Inferior parietal cortex (tissue), 1 donor: Measurements from ENCODE around the gene FBXW8.

Experiments used
- DNase-seq: peaks from one replicate; pipeline ENCODE4 v3.0.0-alpha.2; 2016; ENCODE audit errors: extremely low spot score

Gene FBXW8, protein sequence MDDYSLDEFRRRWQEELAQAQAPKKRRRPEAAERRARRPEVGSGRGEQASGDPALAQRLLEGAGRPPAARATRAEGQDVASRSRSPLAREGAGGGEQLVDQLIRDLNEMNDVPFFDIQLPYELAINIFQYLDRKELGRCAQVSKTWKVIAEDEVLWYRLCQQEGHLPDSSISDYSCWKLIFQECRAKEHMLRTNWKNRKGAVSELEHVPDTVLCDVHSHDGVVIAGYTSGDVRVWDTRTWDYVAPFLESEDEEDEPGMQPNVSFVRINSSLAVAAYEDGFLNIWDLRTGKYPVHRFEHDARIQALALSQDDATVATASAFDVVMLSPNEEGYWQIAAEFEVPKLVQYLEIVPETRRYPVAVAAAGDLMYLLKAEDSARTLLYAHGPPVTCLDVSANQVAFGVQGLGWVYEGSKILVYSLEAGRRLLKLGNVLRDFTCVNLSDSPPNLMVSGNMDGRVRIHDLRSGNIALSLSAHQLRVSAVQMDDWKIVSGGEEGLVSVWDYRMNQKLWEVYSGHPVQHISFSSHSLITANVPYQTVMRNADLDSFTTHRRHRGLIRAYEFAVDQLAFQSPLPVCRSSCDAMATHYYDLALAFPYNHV

DNA sequence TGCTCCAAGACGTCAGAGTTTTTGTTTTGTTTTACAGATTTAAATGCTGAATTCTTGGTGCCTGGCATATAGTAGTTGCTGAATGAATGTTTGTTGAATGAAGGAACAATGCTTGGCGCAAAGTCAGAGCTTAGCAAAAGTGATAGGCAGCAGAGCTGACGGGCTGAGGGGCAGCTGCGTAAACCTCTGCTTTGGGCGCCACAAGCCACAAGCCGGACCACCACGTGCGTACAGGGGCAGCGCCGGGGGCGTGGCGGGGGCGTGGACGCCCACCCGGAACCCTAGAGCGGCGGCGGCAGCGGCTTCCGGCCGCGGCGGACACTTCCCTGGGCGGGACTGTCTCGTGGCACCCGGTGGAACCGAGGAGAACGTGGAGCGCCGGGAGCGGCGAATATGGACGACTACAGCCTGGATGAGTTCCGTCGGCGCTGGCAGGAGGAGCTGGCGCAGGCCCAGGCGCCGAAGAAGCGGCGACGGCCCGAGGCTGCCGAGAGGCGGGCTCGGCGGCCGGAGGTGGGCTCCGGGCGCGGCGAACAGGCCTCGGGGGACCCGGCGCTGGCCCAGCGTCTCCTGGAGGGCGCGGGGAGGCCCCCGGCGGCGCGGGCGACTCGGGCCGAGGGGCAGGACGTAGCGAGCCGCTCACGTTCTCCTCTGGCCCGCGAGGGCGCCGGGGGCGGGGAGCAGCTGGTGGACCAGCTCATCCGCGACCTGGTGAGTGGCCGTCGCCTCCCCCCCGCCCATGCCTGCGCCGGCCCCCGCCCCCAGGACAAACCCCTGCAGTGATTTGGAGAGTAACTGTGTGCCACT, at the start of gene FBXW8:
Gene FBXW8 (plus strand): TSS at position 306 of the 807 bp plus-strand sequence. CDS start 88 bp downstream, at position 394.
- peak; percentile 39 for DNase-seq

DNA sequence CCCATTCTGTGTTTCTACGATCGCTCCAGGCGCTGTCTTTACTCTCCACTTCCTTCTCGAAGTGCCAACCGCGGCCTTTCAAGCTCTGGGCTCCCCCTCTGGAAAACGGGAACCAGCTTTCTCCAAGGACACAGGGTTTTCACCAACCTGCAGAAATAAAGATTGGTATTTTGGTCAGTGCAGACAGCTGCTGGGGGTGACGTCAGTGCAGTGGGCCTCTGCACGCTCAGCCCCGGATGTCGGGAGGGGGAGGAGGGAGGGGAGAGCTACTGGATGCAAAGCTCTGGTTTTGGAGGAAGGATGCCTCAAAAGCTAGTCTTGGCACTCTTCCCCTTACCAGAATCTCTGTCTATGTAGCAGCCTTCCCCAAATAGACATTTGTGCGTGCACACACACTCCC, 49.4 kb upstream of the FBXW8 start:
- DNase-seq = peak; percentile 67

DNA sequence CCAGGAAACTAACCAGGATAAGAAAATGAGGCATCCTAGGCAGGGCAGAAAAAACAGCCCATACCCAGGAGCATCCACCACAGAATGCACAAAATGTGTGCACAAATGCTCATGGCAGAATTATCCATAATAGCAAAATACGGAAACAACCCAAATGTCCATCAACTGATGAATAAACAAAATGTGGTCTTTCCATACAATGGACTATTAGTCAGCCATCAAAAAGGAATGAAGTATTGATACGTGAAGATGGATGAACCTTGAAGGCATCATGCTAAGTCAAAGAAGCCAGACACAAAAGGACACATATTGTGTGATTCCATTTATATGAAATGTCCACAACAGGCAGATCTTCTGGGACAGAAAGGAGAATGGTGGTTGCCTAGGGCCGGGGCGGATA, 48.6 kb upstream of the FBXW8 start:
- no peak for DNase-seq

DNA sequence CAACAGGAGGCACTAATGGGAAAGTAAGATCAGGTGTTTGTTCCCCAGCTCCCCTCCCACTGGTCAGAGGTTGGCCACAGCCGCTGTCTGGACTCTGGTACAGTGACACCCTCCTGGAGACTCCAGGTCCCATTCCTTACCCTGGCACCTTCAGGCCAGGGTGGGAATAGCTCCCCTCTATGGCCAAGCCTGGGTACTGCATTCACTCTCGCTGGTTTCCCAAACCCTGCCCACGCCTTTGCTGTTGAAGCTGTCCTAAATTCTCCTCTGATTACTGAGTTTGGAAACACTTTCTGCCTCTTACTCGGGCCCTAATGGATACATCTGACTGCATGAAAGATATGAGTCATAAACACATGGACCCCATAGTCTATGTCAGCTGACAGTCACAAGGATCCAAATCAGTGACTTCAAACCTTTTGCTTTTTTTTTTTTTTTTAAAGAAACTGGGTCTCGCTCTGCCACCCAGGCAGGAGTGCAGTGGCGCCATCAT, 47.4 kb upstream of the FBXW8 start:
- DNase-seq = no peak

DNA sequence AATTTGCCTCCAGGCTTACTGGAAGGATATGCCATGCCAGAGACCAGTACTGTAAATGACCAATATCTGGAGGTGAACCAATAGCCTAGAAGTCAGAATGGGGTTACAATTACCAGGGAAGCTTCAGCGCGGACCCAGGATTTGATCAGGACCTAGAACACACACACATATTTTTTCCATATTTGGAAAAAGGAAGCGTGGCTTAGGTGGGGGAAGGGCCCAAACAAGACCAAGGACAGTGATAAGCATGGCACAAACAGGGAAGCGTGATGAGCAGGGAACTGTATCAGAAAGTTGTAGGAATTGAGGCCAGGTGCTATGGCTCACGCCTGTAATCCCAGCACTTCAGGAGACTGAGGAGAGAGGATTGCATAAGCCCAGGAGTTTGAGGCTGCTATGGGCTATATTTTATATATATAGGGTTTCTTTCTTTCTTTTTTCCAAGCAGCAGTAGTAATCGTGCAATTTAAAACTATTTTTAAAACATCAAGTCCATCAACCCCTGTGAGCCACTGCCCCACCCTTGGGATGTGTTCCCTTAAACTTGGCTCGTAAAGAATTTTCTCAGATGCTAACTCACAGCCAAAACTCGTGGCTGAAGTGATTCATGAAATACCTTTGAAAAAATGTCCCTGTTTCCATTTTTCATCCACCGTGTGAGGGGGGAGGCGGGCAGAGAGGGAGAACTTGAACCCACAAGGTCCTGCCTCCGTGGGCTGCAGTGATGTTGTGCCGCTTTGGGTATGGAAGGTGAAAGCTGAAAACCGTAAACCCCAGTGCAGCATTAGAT, 46.2 kb upstream of the FBXW8 start:
- no peak for DNase-seq

DNA sequence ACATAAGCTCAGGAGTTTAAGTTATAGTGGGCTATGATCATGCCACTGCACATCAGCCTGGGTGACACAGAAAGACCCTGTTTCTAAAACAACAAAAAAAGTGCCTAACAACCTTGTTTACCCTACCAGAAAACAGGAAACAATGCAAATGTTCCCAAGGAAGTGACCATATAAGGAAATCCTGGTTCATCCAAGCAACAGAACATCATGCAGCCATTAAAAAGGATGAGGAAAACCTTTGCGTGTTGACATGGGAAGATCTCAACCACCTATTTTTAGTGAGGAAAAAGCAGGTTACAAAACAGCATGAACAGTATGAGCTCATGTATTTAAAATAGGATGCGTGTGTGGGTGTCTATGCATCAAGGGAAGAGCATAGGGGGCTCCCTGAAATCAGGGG, 43.2 kb upstream of the FBXW8 start:
- no peak for DNase-seq

DNA sequence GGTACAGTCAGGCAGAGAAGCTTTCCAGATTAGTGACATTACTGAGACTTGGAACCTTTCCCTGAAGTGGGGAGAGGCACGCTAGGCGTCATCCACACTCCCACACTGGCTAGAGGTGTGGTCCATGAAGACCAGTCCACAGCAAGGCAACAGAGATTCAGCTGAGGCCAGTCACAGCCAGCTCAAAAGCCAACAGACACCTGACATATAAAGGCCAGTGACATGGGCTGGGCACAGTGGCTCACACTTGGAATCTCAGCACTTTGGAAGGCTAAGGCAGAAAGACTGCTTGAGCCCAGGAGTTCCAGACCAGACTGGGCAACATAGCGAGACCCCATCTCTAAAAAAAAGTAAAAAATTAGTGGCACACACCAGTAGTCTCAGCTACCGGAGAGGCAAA, 40.4 kb upstream of the FBXW8 start:
- DNase-seq = no peak

DNA sequence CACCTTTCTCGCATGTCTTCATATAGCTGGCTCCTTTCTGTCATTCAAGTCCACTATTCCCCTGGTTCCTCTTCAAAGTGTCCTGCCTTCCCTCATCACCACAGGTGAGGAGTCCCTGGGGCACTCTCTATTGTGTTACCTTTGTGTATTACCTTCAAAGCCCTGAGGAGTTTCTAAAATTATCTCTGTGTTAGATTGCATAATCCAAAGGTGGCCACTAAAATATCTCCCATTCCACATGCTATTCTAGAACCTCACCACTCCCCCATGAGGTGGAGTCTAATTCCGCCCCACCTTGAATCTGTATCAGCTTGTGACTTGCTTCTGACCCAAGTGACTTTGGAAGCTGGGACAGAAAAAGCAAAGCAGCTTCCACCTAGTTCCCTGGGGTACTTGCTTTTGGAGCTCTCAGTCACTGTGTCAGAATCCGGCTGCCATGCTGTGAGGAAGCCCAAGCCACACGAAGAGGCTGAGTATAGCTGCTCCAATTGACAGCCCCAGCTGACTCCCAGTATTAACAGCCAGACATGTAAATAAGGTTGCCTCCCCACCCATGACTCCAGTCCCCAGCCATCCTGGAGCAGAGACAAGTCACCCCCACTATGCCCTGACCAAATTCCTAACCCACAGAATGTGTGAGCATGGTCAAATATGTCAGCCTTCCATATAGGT, 36.3 kb upstream of the FBXW8 start:
- no peak for DNase-seq

DNA sequence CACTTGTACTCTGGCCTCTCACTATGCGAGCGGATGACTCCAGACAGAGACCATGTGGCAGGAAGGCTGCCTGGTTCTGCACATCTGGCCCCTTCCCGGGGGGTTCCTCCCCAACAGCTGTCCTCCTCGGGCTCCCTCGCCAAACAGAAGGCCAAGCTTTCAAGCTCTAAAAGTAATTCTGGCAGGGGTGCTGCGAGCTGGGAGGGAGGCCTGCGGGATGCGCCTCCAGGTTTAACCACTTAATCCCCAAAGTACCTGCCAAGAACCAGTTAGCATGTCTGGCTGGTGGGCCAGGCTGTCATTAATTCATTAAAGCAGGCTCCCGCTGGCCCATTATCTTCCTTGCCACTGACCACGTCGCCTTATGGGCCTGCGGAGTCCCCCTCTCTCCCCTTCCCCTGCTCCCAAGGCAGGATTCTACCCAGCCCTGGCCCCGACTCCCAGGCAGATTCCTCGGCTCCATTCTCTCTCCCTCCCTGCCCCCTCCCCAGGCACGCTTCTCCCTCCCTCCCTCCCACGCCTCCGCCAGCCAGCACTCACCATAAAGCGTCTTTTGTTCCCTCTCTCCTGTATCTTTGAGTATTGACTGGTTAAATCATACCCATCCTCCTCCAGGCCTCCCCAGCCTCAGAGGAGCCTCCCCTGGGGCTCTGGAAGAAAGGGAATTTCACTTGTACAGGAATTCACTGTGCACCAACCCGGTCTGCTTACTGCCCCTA, 34.4 kb upstream of the FBXW8 start:
- no peak for DNase-seq

DNA sequence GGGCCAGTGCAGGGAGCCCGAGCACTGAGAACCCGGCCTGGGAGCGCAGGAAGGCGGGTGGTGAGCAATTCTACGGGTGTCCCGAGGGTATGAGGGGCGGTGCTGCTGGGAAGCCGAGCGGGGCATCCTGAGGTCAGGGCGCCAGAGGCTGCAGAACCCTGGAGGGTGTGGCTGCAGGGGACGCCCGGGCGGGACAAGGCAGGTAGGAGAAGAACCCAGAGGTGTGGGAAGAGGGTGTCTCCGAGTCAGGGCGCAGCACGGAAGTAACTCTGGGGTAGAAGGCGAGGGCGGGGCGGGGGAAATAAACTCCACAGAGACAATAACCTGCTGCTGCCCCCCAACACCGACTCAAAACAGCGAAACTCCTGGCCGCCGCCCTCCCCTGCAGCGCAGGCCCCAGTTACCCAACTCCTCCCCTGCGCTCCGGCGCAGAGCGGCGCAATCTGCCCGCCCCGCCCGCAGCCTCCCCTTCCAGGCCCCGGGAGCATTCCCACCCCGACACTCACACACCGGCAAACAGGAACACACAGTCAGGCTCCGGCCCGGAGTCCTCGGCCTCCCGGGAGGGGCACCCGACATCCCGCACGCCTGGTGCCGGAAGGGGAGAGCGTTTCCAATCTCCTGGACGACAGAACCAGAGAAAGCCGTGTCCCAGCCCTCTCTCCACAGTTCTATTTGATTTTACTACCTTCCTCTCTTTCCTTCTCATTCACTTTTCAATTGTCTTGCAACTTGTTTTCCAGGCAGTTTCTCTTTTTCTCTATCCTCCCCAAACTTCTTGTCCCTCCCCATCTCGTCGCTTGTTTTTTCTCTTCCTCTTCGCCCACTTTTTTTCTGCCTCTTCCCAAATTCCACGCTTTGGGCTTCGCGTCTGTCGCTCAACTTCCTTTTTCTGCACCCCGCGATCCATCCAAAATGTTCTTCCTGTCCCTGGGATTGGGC, 31.9 kb upstream of the FBXW8 start:
- no peak for DNase-seq

DNA sequence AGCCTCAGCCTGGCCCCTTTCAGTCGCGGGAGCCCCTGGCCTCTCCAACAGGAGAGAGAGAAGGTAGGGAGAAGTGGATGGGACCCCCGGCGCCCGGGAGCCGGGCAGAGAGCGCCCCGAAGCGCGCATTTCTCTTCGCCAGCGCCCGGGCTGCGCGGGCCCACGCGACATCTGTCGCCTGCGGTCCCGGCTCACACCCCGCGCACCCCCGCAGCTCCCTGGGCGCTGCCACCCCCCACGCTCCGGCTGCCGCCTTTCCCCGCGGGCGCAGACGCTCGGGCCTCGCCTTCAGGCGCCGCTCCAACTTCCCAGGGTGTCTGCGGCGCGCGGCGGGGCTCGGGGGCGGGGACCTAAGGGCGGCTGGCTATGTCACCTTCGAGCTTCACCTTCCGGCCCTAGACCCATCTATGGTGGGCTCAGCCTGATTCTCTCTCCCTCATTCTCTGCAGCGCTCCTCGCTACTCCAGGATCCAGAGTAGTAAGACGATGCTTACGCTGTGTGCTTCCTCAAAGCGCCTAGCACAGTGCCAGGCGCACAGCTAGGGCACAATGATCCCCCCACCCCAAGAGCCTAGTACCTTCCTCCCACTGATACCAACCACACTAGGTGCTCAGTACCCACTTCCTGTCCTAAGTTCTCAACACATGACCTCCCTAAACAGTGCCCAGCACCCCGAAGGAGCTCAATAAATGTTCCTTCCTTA, 31.1 kb upstream of the FBXW8 start:
- DNase-seq = no peak

DNA sequence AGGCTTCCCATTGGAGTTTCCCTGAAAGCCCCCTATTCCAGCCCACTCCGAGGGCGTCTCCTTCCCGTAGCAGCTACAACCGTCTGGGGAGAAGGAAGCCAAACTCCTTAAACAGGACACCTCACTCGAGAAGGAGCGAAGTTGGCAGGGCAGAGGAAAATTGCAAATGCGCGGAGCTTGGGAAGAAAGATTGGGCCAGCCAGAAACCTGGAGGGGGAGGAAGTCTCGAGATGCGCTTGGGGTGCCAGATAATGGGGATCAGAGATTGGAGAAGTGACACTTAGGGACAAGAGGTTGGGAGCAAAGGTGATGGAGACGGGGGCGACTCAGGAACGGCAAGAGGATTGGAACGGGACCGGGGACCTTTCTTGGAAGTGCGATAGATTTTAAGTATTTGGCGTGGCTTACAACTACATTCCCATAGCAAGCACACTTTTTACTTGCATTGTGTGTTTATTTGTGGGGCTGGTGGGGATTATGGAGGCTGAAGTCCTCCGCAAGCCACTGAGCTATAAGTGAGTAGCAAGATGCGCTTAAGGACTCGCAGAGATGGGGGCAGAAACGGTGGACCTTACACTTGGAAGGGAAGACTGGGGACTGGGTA, 30.4 kb upstream of the FBXW8 start:
- DNase-seq = no peak

DNA sequence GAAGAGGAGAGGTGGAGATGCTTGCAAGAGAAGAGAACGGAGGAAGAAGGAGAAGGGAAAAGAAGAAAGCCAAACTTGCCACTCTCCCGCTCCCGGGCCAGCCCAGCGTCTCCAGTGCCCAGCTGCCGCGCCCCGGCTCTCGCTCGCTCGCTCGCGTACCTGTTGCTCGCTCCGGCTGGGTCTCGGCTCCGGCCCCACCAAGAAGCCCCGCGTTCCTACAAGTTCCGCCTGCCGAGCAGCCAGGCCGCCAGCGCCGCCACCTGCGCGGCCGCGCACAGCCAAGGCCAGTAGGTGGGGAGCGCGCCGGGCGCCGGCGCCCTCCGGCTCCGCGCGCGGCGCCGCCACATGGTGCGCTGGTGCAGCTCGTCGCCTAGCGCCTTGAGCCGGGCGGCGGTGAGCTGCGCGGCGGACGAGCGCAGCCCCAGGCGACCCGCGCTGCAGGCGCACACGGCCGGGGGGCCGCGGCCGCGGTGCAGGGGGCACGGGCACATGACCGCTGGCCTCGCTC, 29.9 kb upstream of the FBXW8 start:
- DNase-seq = no peak

DNA sequence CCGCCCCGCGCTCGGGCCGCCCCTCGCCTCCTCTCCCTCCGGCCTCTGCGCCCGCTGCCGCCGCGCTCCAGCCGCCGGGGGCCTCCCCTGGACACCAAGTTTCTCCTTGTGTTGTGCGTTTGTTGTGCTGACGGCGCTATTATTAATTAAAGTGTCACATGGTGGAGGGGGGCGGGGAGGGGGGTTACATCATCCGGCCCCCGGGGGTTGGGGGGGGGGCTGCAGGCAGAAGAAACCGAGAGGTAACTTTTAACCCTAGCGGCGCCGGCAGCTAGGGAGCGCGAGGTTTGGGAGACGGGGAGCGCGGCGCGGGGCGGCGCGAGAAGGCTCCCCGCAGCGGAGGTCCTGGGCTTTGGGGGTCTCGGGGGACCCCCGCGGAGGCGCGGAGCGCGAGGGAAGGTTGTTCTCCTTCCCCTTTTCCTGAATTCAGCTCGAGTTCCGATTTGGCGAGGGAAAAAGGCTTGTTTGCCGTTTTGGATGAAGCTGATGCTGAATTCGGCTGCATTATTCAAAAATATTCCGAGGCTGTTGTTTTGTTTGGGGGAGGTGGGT, 29.3 kb upstream of the FBXW8 start, which contains the start of gene HRK:
Gene HRK (minus strand): TSS at position 117 of the 552 bp plus-strand sequence. CDS start 134 bp downstream, outside the sequence.
- no peak for DNase-seq

DNA sequence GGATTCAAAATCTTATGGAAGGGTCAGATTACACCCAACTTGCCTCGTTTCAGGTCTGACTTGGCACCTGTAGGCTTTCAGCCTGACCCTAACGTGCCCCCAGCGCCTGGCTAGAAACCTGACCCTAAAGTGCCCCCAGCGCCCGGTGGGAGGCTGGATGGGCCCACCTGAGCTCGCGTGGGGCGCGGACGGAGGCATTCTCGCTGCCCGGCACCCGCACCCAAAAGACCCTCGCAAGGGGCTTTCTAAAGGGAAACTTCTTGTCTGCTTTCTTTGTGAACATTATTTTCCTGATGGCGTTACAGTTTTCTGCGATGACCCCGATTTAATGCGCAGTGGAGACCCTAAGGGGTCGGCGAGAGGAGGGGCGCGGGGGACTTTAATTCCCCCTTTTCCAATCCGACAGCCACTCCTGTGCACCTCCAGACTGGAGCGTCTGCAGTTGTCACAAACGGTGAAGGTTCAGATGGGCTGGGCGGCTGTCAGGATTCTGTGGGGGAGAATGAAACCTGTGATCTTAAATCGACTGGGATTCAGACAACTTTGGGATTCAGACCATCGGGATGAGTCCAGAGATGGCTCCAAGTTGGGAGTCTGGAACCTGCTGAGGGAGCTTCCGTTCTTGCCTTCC, 28.8 kb upstream of the FBXW8 start:
- no peak for DNase-seq

DNA sequence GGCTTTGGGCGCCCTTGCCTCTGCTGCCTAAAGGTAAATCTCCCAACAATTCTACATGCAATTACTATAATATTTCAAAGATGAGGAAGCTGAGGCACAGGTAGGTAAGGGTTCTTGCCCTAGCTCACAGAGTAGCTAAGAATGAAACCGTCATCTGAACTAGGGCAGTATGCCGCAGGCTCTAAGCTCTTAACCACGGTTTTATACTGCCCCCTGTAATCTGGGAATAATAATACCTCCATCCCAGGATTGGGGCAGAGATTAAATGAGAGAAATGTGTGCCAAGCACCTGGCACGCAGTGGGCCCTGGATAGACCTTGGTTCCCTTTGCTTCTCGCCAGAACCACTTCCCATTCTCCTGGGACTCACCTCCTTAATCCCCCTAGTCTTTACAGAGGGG, 28.0 kb upstream of the FBXW8 start:
- peak; percentile 36 for DNase-seq

DNA sequence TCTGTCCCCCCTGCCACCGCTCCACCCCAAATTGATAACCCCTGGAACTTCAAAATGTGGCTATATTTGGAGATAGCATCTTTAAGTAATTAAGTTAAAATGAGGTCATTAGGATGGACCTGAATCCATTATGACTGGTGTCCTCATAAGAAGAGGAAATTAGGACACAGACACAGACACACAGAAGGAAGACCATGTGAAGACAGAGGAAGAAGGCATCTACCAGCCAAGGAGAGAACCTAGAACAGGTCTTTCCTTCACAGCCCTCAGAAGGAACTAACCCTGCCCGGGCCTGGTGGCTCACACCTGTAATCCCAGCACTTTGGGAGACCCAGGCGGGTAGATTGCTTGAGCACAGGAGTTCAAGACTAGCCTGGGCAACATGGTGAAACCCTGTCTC, 25.9 kb upstream of the FBXW8 start:
- no peak for DNase-seq
